DND-41 (cell line): ENCODE measurements around the gene BLM.

ENCODE experiments used
- CTCF ChIP-seq: IDR thresholded peaks from 2 replicates; pipeline ENCODE4 v1.5.1; 2012; ENCODE audit warnings: borderline replicate concordance, low read length, moderate library complexity, mild to moderate bottlenecking; ENCODE audit not compliant: poor library complexity, severe bottlenecking; ENCODE audit errors: extremely low read depth
- EZH2 ChIP-seq: IDR thresholded peaks from 3 replicates; pipeline ENCODE4 v1.6.1; 2012; ENCODE audit warnings: borderline replicate concordance, low read depth, mild to moderate bottlenecking, moderate library complexity, low read length, inconsistent platforms; ENCODE audit not compliant: severe bottlenecking

GRCh38 chr15:90840954-90841353 lies 123.8 kb downstream of the BLM start:
- TF ChIP-seq CTCF (no peak), EZH2 (no peak)
